ENCODE measurements around the gene NR4A3.
"Not testable (repeated sequence)": the region's sequence is repeated elsewhere in the genome, so short reads cannot be mapped to it uniquely, and the experiment has no call there.

The NR4A3 gene

DNA sequence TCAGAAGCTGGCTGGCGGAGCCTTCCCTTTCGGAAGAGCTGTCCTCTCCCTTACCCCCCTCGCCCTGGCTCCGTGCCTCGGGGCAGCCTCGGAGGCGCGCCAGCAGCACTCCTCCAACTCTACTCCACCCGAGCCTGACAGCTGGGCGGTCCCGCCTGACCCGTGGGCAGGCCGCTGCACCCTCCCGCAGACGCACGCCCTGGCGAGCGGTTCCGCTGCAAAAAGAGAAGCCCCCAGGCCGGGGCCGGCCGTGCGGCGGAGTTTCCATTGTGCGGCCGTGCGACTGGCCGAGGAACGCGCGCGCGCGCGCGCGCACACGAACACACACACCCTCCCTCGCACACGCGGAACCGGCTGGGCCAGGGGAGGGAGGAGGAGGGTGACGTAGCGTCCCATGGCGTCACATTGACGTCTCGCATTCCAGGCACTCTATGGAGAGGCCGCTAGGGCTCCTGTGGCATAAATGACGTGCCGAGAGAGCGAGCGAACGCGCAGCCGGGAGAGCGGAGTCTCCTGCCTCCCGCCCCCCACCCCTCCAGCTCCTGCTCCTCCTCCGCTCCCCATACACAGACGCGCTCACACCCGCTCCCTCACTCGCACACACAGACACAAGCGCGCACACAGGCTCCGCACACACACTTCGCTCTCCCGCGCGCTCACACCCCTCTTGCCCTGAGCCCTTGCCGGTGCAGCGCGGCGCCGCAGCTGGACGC is at the start of gene NR4A3:
Gene NR4A3 (plus strand): TSS at position 490 of the 713 bp plus-strand sequence. CDS start 6,158 bp downstream, outside the sequence.
- FAIRE-seq, result no peak

DNA sequence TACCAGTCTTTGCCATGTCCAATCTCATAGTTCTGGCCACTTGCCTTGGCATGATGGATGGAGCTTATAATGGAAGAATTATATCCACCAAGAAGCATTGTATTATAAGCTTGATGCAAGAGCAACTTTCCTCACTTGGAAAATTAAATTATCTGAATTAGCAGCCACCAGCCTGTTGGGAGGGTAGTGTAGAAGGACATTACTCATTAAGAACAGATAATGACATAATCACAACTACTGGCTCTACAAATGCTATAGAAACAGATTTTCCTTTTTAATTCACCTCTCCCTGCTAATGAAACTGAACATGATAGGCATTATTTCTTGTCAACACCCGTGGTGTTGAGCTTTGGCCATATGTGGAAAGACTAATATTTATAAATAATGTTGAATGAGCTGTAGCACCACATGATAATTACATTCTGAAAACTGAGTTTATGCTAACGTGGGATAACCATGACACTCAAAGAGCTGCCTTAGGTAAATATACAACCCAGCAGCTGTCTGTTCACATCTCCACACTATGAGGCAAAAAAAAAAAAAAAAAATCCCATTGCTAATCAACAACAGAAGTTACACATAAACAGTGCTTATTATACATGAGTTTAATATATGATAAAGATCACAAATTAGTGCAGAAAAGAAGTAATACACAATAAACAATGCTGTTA is 48.1 kb upstream of the NR4A3 start:
- FAIRE-seq, result no peak

DNA sequence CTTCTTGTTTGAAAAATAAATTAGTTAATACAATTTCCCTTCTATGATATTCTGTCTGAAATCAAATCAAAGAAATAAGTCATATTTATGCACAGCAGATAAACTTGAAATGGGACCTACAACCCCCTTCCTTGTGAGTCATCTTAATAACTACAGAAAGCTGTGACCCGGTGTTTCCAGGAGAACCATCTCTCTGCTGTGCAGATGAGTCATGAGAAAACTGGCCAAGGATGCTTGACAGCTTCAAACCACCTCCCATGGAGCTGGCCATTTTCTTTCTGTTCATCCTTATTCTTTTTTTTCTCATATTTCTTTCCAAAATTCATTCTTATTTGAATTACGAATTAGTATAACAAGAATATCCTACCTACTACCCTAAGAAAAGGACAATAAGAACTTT is 43.4 kb upstream of the NR4A3 start:
- FAIRE-seq, result no peak

DNA sequence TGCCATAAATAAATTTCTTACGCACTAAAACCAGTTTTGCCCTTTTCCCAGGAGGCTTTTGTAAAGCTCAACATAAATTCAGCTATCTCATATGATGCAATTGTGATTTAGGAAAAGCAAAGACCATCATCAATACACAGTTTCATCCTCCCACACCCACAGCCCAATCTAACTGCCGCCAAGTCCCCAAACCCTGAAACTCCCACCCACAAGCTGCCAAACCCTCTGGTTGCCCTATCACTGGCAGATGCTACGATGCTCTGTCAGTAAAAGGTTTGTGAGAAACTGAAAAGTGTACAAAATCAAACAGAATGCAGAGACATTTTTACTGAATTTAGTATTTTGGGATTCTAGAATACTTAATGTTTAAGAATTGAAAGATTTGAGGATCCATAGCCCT is 42.8 kb upstream of the NR4A3 start:
- FAIRE-seq, result no peak

DNA sequence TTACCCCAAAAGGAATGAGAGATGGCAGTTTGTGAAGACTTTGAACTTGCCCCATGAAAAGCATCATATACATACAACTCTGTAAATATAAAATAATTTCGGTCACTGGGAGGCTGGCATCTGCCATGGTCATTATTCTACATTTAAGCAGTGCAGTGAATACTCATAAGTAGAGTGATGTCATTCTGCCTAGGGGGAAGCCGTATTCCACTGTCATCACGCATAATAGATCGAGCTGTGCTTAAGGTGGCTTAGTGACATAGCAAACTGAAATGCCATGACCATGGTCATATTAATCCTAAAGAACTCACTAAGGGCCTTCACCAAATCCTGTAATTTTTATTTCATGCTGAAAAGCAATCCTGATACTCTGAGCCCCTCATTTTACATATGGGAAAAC is 42.4 kb upstream of the NR4A3 start:
- no peak for FAIRE-seq

DNA sequence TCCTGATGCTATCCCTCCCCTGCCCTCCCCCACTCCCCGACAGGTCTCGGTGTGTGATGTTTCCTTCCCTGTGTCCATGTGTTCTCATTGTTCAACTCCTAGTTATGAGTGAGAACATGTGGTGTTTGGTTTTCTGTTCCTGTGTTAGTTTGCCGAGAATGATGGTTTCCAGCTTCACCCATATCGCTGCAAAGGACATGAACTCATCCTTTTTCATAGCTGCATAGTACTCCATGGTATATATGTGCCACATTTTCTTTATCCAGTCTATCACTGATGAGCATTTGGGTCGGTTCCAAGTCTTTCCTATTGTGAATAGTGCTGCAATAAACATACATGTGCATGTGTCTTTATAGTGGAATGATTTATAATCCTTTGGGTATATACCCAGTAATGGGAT is 39.3 kb upstream of the NR4A3 start:
- not testable (repeated sequence) for FAIRE-seq

DNA sequence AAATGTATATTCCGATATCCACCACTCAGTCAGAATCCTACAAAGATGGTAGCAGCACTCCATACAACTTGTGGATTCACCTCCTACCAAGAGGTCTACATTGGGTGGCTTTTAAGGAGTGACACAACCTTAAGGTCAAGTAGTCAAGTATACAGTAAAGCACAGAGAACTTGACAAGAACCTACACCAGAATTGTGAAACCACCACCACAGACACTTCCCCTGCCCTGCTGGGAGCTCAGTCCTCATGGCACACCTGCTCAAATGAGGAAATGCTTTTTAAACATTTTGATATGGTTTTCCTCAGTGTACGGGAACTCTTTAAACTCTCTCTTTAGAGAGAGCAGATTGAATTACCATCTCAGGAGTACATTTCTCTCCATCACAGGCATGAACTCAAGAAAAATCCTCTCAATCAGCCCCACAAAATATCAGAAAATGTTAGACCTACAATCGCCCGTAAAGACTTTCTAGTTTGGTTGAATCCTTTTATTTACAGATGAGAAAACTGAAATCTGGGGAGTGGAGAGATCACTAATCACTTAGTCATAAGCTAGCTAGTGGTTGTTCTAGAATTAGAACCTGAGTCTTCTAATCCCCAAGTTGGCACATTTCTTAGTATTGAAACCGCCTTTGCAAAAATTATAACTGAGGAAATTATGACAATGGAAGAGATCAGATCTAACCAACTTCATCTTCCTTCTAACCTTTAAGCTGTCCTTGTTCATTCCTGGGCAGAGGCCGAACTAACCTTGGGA is 38.5 kb upstream of the NR4A3 start:
- no peak for FAIRE-seq

DNA sequence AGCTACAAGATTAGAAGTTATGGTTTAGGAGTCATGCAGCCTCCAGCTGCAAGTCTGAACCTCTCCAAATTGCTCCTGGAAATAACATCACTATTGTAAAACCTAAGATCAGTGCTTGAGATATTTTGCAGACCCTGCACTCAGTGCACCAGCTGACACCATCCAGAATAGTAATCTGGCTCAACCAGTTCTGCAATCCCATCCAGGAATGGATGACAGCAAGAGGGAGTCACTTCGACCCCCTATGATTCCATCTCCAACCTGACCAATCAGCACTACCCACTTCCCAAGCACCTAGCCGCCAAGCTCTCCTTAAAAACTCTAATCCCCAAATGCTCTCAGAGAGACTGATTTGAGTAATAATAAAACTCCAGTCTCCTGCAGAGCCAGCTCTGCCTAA is 37.9 kb upstream of the NR4A3 start:
- FAIRE-seq, result no peak

DNA sequence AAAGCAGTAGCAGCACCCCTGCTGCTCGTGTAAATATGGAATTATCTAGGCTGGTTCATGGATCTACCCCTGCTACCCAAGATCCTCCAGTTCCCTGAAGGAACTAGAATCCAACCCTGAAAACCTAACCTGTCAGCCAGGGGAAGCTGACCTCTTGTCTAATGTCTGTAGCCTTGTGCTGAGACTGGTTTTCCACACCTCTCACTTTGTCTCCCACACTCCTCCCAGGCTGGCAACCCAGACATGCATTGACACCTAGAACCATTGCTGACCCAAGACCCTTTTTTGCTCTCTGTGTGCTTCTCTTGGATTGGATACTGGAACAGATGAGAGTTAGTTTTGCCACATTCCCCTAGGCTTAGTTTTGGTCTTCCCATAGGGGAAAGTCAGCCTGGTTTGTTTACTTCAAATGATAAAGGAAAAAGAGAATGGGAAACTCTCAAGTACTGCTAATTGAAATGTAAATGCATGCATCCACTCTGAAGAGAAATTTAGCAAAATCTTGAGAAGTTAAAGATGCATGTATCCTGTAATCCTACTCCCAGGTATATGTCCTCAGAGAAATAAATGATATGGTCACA is 36.6 kb upstream of the NR4A3 start:
- FAIRE-seq, result no peak

DNA sequence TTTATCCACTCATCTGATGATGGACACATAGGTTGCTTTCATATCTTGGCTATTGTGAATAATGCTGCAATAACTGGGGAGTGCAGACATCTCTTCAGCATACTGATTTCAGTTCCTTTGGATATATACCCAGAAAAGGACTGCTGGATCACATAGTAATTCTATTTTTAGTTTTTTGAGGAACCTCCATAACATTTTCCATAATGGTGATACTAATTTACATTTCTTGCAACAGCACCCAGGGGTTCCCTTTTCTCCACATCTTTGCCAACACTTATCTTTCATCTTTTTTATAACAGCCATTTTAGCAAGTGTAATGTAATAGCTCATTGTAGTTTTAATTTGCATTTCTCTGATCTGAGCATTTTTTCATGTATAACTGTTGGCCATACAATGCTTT is 34.1 kb upstream of the NR4A3 start:
- no peak for FAIRE-seq

DNA sequence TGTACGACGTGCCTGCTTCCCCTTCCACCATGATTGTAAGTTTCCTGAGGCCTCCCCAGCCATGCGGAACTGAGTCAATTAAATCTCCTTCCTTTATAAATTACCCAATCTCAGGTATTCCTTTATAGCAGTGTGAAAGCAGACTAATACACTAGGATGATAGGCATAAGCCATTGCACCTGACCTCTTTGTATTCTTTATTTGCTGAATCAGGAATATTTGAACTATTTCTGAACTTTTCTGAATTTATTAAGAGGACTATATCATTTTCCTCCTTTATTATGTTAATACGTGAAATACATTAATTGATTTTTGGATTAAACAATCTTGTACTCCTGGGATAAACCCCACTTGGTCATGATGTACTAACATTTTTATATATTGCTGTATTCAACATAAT is 28.2 kb upstream of the NR4A3 start:
- no peak for FAIRE-seq

DNA sequence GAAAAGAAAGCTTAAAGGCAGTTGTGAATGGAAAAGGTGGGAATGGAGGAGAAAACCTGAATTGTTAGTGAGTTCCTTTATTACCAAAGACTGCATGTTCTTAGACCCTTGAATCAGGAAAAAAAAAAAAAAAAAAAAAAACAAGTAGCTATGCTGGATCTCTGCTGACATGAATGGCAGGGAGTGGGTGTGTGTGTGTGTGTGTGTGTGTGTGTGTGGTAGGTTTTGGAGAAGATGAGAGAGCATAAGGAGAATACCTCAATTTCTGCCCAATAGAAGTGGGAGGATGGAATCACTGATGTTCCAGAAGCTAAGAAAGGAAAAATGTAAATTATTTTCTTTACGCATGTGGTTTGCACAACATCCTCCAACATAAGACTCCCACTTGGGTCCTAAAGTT is 25.5 kb upstream of the NR4A3 start:
- no peak for FAIRE-seq

DNA sequence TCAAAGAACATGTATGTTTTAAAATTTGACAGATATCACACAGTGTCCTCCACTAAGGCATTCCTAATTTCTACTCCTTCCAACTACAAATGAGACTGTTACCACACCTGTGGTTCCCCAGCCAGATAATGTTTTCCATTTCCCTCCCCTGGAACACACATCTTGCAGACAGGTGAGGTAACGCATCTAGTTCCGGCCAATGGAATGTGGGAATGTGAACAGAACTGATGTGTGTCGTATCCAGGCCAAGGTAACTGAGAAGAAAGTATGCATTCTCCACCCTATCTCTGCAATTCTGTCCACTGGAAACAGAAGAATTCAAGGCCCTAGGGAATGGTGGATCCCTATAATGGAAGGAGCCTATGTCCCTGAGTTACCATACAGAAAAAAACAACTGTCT is 19.9 kb upstream of the NR4A3 start:
- FAIRE-seq, result no peak

DNA sequence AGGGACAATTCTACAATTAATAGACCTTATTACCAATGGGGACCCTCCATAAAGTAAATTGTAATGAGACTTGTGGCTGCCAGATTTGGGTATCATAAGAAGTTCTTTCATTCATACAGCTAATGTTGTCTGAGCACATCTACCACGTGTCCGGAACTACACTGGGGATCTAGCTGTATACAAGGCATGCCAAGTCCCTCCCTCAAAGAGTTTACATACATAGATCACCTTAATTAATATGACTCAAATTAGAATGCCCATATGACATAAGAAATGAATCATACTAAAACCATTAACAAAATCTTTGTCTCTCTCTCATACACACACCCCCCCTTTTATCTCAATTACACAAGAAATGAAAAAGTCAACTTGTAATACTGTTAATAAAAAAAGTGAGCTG is 18.0 kb upstream of the NR4A3 start:
- FAIRE-seq, result no peak

DNA sequence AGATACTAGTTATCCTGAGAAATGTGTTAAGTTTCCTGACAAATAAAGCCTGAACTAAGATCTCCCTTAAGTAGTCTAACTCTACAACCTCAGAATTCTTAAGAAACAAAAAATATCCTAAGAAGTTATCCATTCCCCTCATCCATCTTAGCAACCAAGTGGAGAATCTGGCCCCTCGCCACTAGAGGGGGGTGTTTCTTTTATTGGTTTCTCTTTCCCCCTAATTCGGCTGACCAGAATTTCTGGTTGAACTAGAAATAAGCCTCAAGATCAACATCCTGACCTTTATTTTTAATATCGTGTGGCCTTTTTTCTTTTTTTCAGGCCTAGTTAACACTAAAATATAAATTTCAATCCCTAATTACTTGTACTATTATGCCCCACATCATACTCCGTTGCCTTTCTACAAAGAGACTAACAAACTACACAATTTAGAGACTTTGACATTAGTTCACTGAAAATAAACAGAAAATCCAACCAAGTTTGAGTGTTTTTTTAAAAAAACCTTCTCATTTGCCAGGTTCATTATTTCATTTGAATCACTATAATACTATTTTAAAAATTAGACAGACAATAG is 14.3 kb upstream of the NR4A3 start:
- FAIRE-seq, result peak; percentile 94

DNA sequence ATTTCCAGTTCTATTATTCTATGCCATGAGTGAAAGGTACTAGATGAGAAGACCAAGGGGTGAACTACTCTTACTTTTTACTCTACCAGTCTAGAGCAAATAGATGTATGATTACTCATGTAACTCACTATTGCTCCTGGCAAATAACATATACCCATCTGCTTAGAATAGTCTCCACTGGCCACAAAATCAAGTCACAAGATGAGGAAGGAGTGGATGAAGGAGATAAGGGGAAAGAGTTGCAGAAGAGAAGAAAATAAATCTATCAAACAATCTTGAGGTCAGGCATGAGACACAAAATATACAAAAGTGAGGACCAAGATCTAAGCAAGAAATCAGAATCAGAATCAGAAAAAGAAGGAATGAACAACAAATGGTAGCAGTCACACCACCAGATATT is 13.7 kb upstream of the NR4A3 start:
- no peak for FAIRE-seq

DNA sequence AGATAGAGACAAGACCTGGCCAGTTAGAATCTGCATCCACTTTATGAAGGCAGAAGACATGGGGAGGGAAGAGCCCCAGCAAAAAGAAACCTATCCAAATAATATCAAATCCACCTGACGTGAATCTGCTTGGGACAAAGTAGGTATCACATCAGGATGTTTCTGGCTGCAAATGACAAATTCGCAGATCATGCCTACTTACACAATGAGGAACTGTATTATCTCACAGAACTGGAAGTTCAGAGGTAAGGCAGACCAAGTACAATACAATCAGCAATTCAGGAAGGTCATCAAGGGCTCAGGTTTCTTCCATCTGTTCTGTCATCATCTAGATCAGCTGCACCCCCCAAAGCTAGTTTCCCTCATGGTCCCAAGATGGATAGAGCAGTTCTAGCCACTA is 13.2 kb upstream of the NR4A3 start:
- FAIRE-seq, result no peak

DNA sequence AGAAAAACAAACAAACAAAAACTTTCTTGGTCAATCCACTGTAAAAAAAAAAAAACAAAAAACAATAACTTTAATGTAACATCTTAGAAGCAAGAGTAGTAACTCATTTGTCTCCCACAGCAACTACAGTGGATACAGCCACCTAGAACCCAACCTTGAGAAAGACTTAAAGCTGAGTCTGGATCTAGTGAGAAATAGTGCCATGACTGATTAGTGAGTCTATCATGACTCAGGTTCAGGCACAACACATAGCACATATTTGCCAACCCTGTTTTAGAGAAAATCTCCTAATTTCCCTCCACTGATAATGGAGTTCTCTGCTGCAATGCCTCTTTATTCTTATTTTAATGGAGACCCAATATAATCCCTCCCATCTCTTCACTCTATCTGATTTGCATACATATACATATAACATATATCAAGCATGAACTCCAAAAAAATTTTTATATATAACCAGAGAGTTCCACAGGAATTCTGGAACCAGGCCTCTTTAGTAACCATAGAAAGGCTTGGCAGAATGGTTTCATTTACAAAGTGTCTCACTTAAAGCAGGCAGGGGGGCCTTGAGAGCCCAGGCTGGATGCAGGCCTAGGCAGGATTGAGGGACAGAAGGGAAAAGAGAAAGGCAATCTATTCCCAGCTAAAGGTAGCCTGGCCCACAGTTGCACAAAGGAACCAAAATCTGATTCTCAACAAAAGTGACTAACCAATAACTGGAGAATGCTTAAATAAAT is 11.9 kb upstream of the NR4A3 start:
- FAIRE-seq, result no peak

DNA sequence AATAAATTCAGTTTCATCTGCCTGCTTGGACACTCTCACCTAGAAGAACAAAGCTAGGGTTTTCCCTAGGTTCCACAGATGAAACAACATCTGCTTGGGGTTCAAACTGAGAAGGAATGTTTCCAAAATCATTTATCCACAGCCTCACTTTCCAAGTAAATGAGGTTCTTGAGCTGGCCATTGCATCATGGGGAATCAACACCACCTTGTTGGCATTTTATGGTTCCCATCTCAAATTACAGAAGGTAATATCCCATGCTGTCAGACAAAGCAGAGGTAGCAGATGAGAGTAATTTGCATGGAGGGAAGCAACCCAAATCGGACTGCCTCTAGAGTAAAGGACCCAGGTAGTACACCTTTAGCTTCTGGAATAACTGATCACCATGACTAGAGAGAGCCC is 10.5 kb upstream of the NR4A3 start:
- FAIRE-seq, result no peak

DNA sequence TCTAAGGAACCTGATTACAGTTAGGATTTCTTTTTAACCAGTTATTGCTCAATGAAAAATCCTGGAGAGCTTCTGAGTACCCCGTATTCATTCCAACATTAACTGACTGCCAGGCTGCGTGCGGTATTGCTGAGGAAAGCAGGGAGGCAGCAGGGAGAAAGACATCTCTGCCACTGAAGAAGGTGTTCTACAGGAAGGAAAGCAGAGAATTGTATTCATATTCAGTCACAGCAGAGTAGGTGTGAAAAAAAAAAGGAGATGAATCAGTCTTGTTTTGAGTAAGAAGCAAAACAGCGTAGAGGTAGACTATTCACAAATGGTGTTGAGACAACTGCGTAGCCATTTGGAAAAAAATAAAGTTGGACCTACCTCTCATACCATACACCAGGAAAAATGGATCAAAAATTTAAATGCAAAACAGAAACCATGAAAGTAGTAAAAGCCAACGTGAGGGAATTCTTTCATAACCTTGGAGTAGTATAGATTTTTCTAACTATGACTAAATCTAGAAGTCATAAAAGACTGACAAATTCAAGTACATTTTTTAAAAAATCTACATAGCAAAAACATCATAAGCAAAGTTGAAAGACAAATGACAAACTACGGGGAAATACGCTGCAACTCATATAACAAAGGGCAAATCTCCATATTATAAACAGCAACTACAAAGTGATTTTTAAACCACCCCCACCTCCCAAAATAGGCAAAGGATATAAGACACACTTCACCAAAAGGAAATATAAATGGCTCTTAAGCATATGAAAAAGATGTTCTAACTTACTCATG is 9.9 kb upstream of the NR4A3 start:
- FAIRE-seq, result no peak

DNA sequence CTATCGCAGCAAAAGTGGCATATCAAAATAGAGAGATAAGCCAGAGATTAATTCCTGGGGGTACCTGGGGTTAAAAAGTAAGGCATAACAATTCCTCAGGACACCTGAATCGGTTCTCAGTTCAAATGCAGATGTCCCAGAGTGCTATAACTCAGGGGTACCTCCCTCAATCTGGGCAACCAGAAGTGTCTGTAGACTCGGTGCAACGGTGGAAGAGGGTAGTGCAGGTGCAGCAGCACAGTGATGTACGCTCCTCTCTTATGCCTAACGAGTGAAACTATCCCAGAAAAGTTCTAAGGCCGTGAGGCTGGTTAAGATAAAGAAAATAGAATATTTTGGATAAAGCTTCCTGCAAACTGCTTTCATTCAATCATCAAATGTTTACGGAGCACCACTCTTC is 7.9 kb upstream of the NR4A3 start:
- FAIRE-seq, result no peak

DNA sequence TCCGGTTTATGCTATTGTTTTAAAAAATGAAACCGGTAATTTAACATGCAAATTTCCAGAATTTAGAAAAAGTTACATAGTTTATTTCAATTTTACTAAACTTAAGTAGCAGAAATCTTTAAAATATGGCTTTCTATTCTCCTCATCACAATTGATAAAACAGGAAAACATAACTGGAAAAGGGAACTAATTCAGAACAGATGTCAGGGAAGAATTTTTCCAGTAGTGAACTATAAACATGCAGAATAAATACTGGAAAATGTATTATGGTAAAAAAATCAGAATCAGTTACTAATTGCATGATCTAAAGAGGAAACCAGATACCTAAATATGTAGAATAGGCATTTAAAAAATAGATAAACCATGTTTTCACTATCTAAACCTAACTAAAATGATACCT is 7.3 kb upstream of the NR4A3 start:
- no peak for FAIRE-seq

Measured in A204.1 (cell line).